Stomach (tissue), 9 donors: ENCODE data around the gene WDR7. TPM values are rescaled to one million over a fixed set of nuclear protein-coding genes. Genes with fewer than 3 reads are reported as not detected.

Source experiments
- DNase-seq, 2 donors: peaks; one replicate each; pipeline versions ENCODE4 v3.0.0 to v3.0.0-alpha.2; 2013 to 2019
- H3K27ac ChIP-seq, 5 donors: fragments of 200-600 bp in 4 of 5; sonication (generic) in 4 of 5; one replicate each; pipeline ENCODE4 v1.5.1; 2013 to 2019; ENCODE audit warnings: mild to moderate bottlenecking in 1 of 5, moderate library complexity in 1 of 5
- H3K27me3 ChIP-seq, 3 donors: fragments of 200-600 bp; sonication (generic); one replicate each; pipeline ENCODE4 v1.5.1; 2017 to 2019; ENCODE audit warnings: mixed run types in 1 of 3
- H3K36me3 ChIP-seq, 4 donors: fragments of 200-600 bp; sonication (generic); 1 replicate in 3 of 4; 2 replicates in 1 of 4; pipeline ENCODE4 v1.5.1; 2016 to 2019
- H3K4me1 ChIP-seq, 4 donors: fragments of 200-600 bp; sonication (generic); one replicate each; pipeline ENCODE4 v1.5.1; 2016 to 2019
- H3K4me3 ChIP-seq, 4 donors: fragments of 200-600 bp; sonication (generic) in 3 of 4; one replicate each; pipeline ENCODE4 v1.5.1; 2016 to 2019; ENCODE audit warnings: mild to moderate bottlenecking in 1 of 4
- H3K9me3 ChIP-seq, 4 donors: fragments of 200-600 bp; sonication (generic); one replicate each; pipeline ENCODE4 v1.5.1; 2016 to 2019
- CTCF ChIP-seq, 7 experiments: fragments of 450-650 bp in 4 of 7; fragments of 200-600 bp in 3 of 7; sonication (generic) in 3 of 7; IDR thresholded peaks; one replicate each; pipeline ENCODE4 v1.5.1; 2016 to 2019; ENCODE audit warnings: antibody characterized with exemption in 7 of 7, control low read depth in 2 of 7, mild to moderate bottlenecking in 1 of 7
- EP300 ChIP-seq: sonication (generic); formaldehyde crosslinking; IDR thresholded peaks from one replicate; pipeline ENCODE4 v1.6.1; 2017; ENCODE audit warnings: antibody characterized with exemption
- POLR2A ChIP-seq, 4 donors: fragments of 450-650 bp; IDR thresholded peaks; one replicate each; pipeline ENCODE4 v1.6.1; 2016; ENCODE audit warnings: antibody characterized with exemption in 4 of 4, control low read depth in 2 of 4, mild to moderate bottlenecking in 1 of 4, moderate library complexity in 1 of 4
- POLR2AphosphoS5 ChIP-seq, 3 donors: sonication (generic); formaldehyde crosslinking; IDR thresholded peaks; one replicate each; pipeline ENCODE4 v1.6.1; 2016; ENCODE audit warnings: antibody characterized with exemption in 3 of 3
- WGBS, 5 donors: extraction: QIAGEN DNeasy Blood & Tissue Kit in 3 of 5; methylation state at CpG; one replicate each; pipeline versions ENCODE4 v1.1.5 to v1.1.7; 2013 to 2018; 5-methylcytosine and 5-hydroxymethylcytosine counted together
- intact Hi-C: fragments of 100-400 bp; cut with DNase I; formaldehyde crosslinking; loops from one replicate; pipeline ENCODE4 v1.15.1; 2023; ENCODE audit warnings: low total_unique reads
- polyA plus RNA-seq, 3 donors: library from polyadenylated mRNA; stranded (reverse); fragments of 200-250 nt; gene quantifications; one replicate each; pipeline ENCODE4 v1.2.3, GENCODE V29; 2013
- total RNA-seq, 5 donors: library from RNA; depleted of rRNA; stranded (reverse); fragments of >200 nt; gene quantifications; one replicate each; pipeline versions ENCODE4 v1.1.0 to v1.2.3, GENCODE V29; 2014 to 2016
- donor health status: healthy with polysubstance abuse.
- donor health status: Bipolar disorder and iron deficiency.
- donor health status: healthy.

The WDR7 gene
- total and polyA plus RNA-seq, 8 donors = 1.7 to 250 (median 47.2) TPM

DNA sequence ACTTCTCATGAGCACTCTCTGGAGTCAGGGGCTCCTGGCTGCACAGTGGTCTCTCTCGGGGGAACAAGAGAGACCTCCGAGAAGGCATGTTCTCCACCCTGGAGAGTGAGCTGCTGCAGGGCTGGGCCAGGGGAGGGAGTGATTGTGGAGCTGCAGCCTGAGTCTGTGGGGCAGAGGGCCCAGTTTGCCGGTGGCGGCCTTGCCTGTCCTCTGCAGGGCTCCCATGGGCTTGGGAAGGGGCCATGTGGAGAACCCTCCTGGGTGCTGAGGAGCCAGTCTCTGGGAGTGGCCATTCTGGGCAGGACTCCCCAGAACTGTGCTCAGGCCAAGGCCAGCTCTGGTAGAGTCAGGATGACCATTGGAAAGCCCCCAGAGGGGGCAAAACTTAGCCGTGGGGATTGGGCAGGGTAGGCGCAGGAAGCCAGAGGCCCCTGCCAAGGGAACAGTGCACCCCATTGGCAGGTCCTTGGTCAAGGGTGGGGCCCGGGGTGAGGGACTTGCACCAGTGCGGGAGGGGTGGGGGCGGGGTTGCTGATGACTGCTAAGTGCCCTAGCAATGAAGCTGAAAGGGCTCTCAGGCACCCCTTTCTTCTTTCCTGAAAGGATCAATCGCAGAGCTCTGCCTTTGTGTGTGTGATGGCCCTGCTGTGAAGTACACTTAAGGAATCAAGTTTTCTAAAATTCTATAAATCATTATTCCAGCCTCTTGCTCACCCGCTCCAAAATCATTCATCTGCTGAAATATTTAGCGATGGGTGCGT, 426.0 kb downstream of the WDR7 start:
- WGBS, 5 donors = 70 to 89% (median 77%) methylated on average over 10 to 13 of the region's 13 CpGs

DNA sequence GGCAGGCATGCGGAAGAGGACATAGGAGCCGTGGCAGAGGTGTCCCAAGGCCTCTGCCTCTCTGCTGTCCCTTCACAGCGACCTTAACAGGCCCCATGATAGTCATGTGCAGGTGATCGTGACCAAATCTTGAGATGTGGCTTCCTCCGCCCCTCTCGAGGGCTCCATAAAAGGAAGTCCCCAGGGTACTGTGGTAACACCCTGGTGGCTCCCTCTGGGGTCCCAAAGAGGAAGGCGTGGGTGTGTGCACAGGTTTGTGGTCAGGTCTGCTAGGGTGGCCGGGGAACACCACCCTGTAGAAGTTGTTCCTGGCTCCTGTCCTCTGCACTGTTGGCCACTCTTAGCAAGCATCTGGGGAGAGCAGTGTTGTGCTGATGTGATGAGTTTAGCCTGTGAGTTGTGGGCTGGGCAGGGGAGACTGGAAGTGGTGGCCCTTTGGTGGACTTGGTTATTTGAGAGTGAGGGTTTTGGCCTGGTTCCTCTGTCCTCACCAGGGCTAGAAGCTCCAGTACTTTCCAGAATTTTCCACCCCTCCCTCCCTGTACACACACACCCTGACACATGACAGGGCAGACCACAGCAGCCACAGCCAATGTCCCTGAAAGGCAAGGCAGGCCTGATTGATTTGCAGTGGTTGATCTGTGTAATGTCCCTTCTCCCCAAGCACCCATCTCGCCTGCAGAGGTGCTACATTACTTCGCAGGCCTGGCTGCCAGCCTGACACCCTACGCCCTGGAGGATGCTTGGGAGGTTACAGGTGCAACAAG, 426.8 kb downstream of the WDR7 start:
- peaks cover 0 to 8% (median 3%) of the 10 kb centered on the region in 4 donors for H3K9me3 ChIP-seq
- H3K4me1 ChIP-seq = no peaks in the 10 kb centered on the region
- H3K4me3 ChIP-seq = no peak overlapping the region
- no peak for TF ChIP-seq EP300
- TF ChIP-seq CTCF (IDR thresholded peaks at IDR 0.05) = no peak
- TF ChIP-seq POLR2AphosphoS5 (IDR thresholded peaks at IDR 0.05) = no peak
- TF ChIP-seq POLR2A (IDR thresholded peaks at IDR 0.05) = no peak
- H3K27ac ChIP-seq = no peak overlapping the region
- intact Hi-C loops = no loop called here
- DNase-seq = no peak
- WGBS, 5 donors = 68 to 79% (median 77%) methylated on average over 10 to 11 of the region's 11 CpGs
- H3K36me3 ChIP-seq = no peaks in the 10 kb centered on the region
- peaks cover 0 to 39% (median 15%) of the 10 kb centered on the region in 3 donors for H3K27me3 ChIP-seq

More for the DNA sequence above, 426.0 kb downstream of the WDR7 start:
- intact Hi-C loops = no loop called here
- H3K9me3 ChIP-seq = peaks cover 0 to under 1% (median 0%) of the 10 kb centered on the region in 4 donors
- no peak for DNase-seq
- H3K4me3 ChIP-seq = no peak overlapping the region
- no peaks in the 10 kb centered on the region for H3K36me3 ChIP-seq
- TF ChIP-seq POLR2A (IDR thresholded peaks at IDR 0.05) (no peak), EP300 (no peak), CTCF (IDR thresholded peaks at IDR 0.05) (no peak), POLR2AphosphoS5 (IDR thresholded peaks at IDR 0.05) (no peak)
- no peaks in the 10 kb centered on the region for H3K4me1 ChIP-seq
- no peak overlapping the region for H3K27ac ChIP-seq
- peaks cover 0 to 44% (median 15%) of the 10 kb centered on the region in 3 donors for H3K27me3 ChIP-seq

DNA sequence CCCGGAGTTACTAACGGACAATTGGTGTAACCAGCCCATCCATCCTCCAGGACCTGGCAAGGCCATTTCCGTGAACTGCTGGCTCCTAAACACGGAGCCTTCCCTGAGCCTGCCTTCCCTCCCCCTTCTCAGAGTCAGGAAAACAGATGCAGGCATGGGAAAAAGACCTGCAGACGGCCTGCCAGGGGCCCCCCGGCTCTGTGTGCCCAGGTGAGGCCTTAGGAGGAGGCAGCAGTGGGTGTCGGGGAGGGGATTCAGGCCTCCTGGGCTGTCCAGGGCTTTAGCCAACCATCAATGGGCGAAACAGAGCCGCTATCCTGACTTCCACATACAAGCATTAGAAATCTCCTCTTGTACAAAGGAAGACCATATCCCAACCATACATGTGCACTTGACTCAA, 427.5 kb downstream of the WDR7 start:
- no peaks in the 10 kb centered on the region for H3K36me3 ChIP-seq
- H3K4me1 ChIP-seq = no peaks in the 10 kb centered on the region
- 73 to 80% (median 80%) methylated on average over 9 of the region's 9 CpGs for WGBS, 5 donors
- peaks cover 0 to 44% (median 15%) of the 10 kb centered on the region in 3 donors for H3K27me3 ChIP-seq
- no peak overlapping the region for H3K27ac ChIP-seq
- peaks cover 0 to 10% (median 8%) of the 10 kb centered on the region in 4 donors for H3K9me3 ChIP-seq
- TF ChIP-seq POLR2AphosphoS5 (IDR thresholded peaks at IDR 0.05) = no peak
- TF ChIP-seq EP300 = no peak
- no peak for TF ChIP-seq POLR2A (IDR thresholded peaks at IDR 0.05)
- no peak for TF ChIP-seq CTCF (IDR thresholded peaks at IDR 0.05)
- no peak for DNase-seq
- intact Hi-C loops = no loop called here
- no peak overlapping the region for H3K4me3 ChIP-seq

DNA sequence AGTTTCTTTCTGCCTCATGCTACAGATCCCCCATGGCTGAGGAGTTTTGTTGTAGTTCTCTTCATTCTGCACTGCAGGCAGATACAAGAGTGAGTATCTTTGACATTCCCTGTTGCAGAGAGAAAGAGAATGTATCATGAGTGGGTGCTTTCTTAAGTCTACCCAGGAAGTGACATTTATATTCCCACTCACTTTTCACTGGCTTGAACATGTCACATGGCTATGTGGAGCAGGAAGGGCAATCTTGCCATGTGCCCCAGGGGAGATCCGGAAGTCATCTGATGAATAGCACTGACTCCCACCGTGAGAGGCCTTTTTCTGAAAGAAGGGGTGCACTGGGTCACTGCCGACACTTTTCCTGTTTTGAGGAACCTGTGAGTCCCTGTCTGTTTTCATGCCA, 429.3 kb downstream of the WDR7 start:
- intact Hi-C loops = no loop called here
- no peaks in the 10 kb centered on the region for H3K4me1 ChIP-seq
- peaks cover 0 to 10% (median 8%) of the 10 kb centered on the region in 4 donors for H3K9me3 ChIP-seq
- no peak overlapping the region for H3K27ac ChIP-seq
- H3K27me3 ChIP-seq = peaks cover 0 to 33% (median 15%) of the 10 kb centered on the region in 3 donors
- no peak for DNase-seq
- no peak overlapping the region for H3K4me3 ChIP-seq
- no peaks in the 10 kb centered on the region for H3K36me3 ChIP-seq
- 76 to 95% (median 94%) methylated on average over 3 of the region's 3 CpGs for WGBS, 5 donors
- TF ChIP-seq CTCF (IDR thresholded peaks at IDR 0.05) (no peak), EP300 (no peak), POLR2A (IDR thresholded peaks at IDR 0.05) (no peak)
